WERI-Rb-1 (cell line): ENCODE measurements around the gene CPZ.
"Not testable (repeated sequence)": the region's sequence is repeated elsewhere in the genome, so short reads cannot be mapped to it uniquely, and the experiment has no call there.

Experiments
- DNase-seq: peaks from one replicate; pipeline ENCODE4 v3.0.0-alpha.2; 2020
- H3K27ac ChIP-seq: fragments of 250-450 bp; sonication (Bioruptor Pico); 2 replicates; pipeline ENCODE4 v1.5.1; 2020; ENCODE audit warnings: mild to moderate bottlenecking, moderate library complexity
- H3K27me3 ChIP-seq: fragments of 250-450 bp; sonication (Bioruptor Pico); 2 replicates; pipeline ENCODE4 v1.5.1; 2021; ENCODE audit warnings: mild to moderate bottlenecking, low read depth, moderate library complexity; ENCODE audit not compliant: insufficient read depth, severe bottlenecking
- H3K36me3 ChIP-seq: fragments of 250-450 bp; sonication (Bioruptor Pico); 2 replicates; pipeline ENCODE4 v1.5.1; 2020; ENCODE audit warnings: mild to moderate bottlenecking, moderate library complexity
- H3K4me3 ChIP-seq: 2 replicates; pipeline ENCODE4 v1.5.1; 2011; ENCODE audit warnings: low read depth, mild to moderate bottlenecking, control low read depth, low read length
- H3K9me3 ChIP-seq: fragments of 250-450 bp; sonication (Bioruptor Pico); 2 replicates; pipeline ENCODE4 v1.5.1; 2021; ENCODE audit warnings: mild to moderate bottlenecking, moderate library complexity; ENCODE audit not compliant: severe bottlenecking
- CTCF ChIP-seq: IDR thresholded peaks from 2 replicates; pipeline ENCODE4 v1.5.1; 2011; ENCODE audit warnings: low read depth, mild to moderate bottlenecking, control low read depth, inconsistent platforms, low read length

CPZ gene

DNA sequence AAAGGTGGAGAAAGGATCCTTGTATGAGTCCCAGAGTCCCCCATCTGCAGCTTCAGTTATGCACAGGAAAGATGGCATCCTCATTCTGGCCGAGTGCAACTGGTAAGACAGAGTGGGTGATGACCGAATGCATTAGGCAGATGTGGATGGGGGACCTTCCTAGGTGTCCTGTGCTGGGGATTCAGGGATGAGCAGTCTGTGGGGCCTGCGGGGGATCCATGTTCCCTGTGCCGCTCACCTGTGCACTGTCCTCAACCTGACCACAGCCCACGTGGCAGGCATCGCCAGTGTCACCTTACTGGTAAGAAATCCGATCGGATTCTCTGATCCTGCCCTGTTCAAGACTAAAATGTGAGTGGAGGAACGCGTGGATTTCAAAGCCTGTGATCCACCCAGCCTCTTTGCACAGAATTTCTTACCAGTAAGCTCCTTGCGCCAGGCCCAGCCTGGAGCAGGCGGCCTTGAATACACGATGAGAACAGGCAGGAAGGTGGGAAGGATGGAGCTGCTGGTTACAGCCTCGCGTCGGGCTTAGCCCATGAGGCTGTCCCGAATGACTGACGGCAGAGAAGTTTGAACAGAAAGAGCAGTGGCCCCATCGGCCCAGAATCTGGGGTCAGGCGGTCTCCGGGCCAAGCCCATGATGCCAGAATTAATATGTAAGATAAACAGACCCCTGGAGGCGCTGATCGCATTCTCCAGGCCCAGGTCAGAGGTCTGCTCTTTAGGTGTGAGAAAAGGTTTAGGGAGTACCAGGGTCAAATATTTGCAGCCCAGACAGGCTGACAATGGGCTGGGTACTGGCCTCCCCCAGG lies 56.5 kb downstream of the CPZ start:
- no peak for TF ChIP-seq CTCF
- no peaks in the 10 kb centered on the region for H3K27me3 ChIP-seq
- H3K4me3 ChIP-seq = no peak overlapping the region
- no peak for DNase-seq
- no peaks in the 10 kb centered on the region for H3K36me3 ChIP-seq
- H3K27ac ChIP-seq = no peak overlapping the region
- no peaks in the 10 kb centered on the region for H3K9me3 ChIP-seq

DNA sequence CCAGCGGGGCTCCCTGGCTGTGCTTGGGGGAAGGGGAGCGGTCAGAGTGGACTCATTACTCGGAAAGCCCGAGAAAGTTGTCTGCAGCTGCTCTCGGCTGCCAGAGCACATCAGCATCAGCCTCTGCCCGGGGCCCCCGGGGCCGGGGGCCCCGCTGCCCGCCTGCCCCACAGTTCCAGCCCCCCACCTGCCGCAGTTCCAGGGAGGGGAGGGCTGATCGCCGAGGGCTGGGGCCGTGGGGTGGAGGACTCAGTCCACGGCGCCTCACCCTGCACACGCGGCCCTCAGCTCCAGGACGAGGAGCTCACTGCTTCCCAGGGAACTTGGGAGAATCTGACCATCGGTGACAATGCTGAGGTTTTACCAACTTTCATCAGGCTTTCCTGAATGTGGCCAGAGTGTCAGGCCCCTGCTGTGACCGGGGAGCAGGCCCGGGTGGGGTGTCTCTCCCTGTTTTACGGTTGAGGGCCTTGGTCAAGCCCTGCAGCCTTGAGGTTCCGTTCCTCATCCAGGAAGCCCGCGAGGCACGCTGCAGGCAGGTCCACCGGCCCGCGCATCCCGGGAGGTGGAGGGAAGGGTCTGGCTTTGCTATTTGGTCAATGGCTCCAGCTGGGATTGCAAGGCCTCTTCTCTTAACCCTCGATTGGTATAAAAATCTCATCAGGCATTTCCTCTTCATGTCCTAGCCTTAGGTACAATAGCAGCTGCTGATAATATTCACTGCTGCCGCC lies 57.2 kb downstream of the CPZ start:
- H3K9me3 ChIP-seq = peaks cover 3% of the 10 kb centered on the region
- H3K4me3 ChIP-seq = no peak overlapping the region
- no peak for DNase-seq
- H3K36me3 ChIP-seq = no peaks in the 10 kb centered on the region
- H3K27me3 ChIP-seq = no peaks in the 10 kb centered on the region
- TF ChIP-seq CTCF = no peak
- H3K27ac ChIP-seq = no peak overlapping the region

DNA sequence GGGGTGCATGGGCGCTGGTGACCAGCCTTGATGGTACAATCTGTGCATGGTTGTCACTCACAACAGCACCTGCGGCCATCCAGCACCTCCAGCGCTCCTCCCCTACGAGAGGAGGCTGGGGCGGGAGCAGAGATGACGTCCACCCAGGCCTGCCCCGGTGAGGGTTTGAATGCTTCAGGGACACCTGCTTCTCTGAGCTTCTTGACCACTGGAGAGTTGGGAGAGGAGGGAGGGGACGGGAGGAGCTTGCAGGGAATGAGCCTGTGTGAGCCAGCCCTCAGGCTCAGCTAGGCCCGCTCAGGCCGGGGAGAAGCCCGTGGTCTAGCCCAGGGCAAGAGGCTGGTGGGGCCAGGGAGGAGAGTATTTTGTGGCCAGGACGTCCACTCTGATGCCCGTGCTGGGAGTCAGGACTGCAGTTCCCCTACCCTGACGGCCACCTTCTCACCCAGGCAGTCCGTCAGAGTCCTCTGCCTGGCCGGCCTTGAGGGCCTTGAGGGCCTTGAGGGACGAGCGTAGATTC lies 59.2 kb downstream of the CPZ start:
- Histone ChIP-seq H3K9me3 (peaks cover 3% of the 10 kb centered on the region), H3K4me3 (no peak overlapping the region), H3K27ac (no peak overlapping the region), H3K27me3 (no peaks in the 10 kb centered on the region), H3K36me3 (no peaks in the 10 kb centered on the region)
- no peak for TF ChIP-seq CTCF
- DNase-seq = no peak

GRCh38 chr4:8652181-8653078 lies 59.9 kb downstream of the CPZ start:
- H3K36me3 ChIP-seq = no peaks in the 10 kb centered on the region
- no peak for TF ChIP-seq CTCF
- H3K27ac ChIP-seq = no peak overlapping the region
- DNase-seq = no peak
- peaks cover 3% of the 10 kb centered on the region for H3K9me3 ChIP-seq
- H3K4me3 ChIP-seq = no peak overlapping the region
- no peaks in the 10 kb centered on the region for H3K27me3 ChIP-seq

- Histone ChIP-seq H3K9me3 (peaks cover 3% of the 10 kb centered on the region), H3K27me3 (no peaks in the 10 kb centered on the region), H3K36me3 (no peaks in the 10 kb centered on the region), H3K4me3 (no peak overlapping the region), H3K27ac (no peak overlapping the region)
- DNase-seq = no peak
- no peak for TF ChIP-seq CTCF
Observed at GRCh38 chr4:8653326-8654000, 60.9 kb downstream of the CPZ start.

- not testable (repeated sequence) for H3K27me3 ChIP-seq, H3K4me3 ChIP-seq, H3K27ac ChIP-seq, H3K36me3 ChIP-seq, DNase-seq, H3K9me3 ChIP-seq
Observed at GRCh38 chr4:8654139-8654538, 61.6 kb downstream of the CPZ start.
